Large intestine (tissue), 3 donors: Measurements from ENCODE around the gene CTCF. TPM values are rescaled to one million over a fixed set of nuclear protein-coding genes. Genes with fewer than 3 reads are reported as not detected.

Experiments
- DNase-seq, 2 donors: peaks; one replicate each; pipeline versions ENCODE4 v3.0.0 to v3.0.0-alpha.2; 2013
- H3K27ac ChIP-seq: one replicate; pipeline ENCODE4 v1.5.1; 2013; ENCODE audit warnings: low read length
- H3K27me3 ChIP-seq: 2 replicates; pipeline ENCODE4 v1.6.1; 2013; ENCODE audit warnings: low read length; ENCODE audit not compliant: control insufficient read depth, insufficient read depth
- H3K36me3 ChIP-seq: 2 replicates; pipeline ENCODE4 v1.6.1; 2013; ENCODE audit warnings: low read length; ENCODE audit not compliant: control insufficient read depth, insufficient read depth
- H3K4me1 ChIP-seq: one replicate; pipeline ENCODE4 v1.6.1; 2013; ENCODE audit warnings: low read length; ENCODE audit not compliant: control insufficient read depth, insufficient read depth
- H3K4me3 ChIP-seq: one replicate; pipeline ENCODE4 v1.5.1; 2013; ENCODE audit warnings: low read length
- H3K9me3 ChIP-seq: one replicate; pipeline ENCODE4 v1.6.1; 2013; ENCODE audit warnings: mild to moderate bottlenecking, low read depth, low read length, moderate library complexity; ENCODE audit not compliant: control insufficient read depth
- WGBS: methylation state at CpG from one replicate; pipeline ENCODE4 v1.1.5; 2013; ENCODE audit warnings: low lambda C conversion rate; ENCODE audit not compliant: insufficient coverage; 5-methylcytosine and 5-hydroxymethylcytosine counted together
- polyA plus RNA-seq: library from polyadenylated mRNA; unstranded; fragments of 120-200 nt; gene quantifications from one replicate; pipeline ENCODE4 v1.2.1, GENCODE V29; 2013

The CTCF gene
- polyA plus RNA-seq, 1 donor: 43.6 TPM

GRCh38 chr16:67664258-67664657 is 101.9 kb downstream of the CTCF start:
- Histone ChIP-seq H3K27me3 (peaks cover 4% of the 10 kb centered on the region), H3K9me3 (no peaks in the 10 kb centered on the region), H3K36me3 (peaks cover 4% of the 10 kb centered on the region), H3K4me3 (no peak overlapping the region), H3K27ac (no peak overlapping the region), H3K4me1 (peaks cover 24% of the 10 kb centered on the region)
- 100% methylated on average over 1 of the region's 4 CpGs for WGBS
- DNase-seq: no peak

GRCh38 chr16:67664871-67665270 is 102.5 kb downstream of the CTCF start:
- no peak for DNase-seq
- Histone ChIP-seq H3K27me3 (peaks cover 6% of the 10 kb centered on the region), H3K4me1 (peaks cover 22% of the 10 kb centered on the region), H3K27ac (no peak overlapping the region), H3K9me3 (no peaks in the 10 kb centered on the region), H3K36me3 (peaks cover 4% of the 10 kb centered on the region), H3K4me3 (no peak overlapping the region)
- no CpG with 5 or more reads among the region's 7 CpGs for WGBS

- Histone ChIP-seq H3K4me1 (peaks cover 22% of the 10 kb centered on the region), H3K36me3 (peaks cover 4% of the 10 kb centered on the region), H3K27ac (no peak overlapping the region), H3K4me3 (peak overlapping the region; percentile 61), H3K9me3 (no peaks in the 10 kb centered on the region), H3K27me3 (peaks cover 8% of the 10 kb centered on the region)
- DNase-seq: no peak
- no CpG with 5 or more reads among the region's 5 CpGs for WGBS
Observed at GRCh38 chr16:67665598-67665997, 103.3 kb downstream of the CTCF start.

GRCh38 chr16:67666032-67666551 is 103.8 kb downstream of the CTCF start:
- peak in 1 of 2 donors; percentile 45 for DNase-seq
- WGBS: no CpG with 5 or more reads among the region's 46 CpGs
- peak overlapping the region; percentile 61 for H3K4me3 ChIP-seq
- no peaks in the 10 kb centered on the region for H3K9me3 ChIP-seq
- peaks cover 20% of the 10 kb centered on the region for H3K4me1 ChIP-seq
- H3K36me3 ChIP-seq: peaks cover 4% of the 10 kb centered on the region
- peaks cover 8% of the 10 kb centered on the region for H3K27me3 ChIP-seq
- no peak overlapping the region for H3K27ac ChIP-seq

GRCh38 chr16:67666559-67667452 is 104.5 kb downstream of the CTCF start, which contains the start of the genes C16orf86 and ENKD1:
Gene C16orf86, plus strand, starts transcription at chr16:67666814. Its CDS starts 157 bp downstream, at chr16:67666971.
Gene ENKD1, minus strand, starts transcription at chr16:67666750. Its CDS starts 308 bp downstream, at chr16:67666442.
- Histone ChIP-seq H3K27me3 (peaks cover 8% of the 10 kb centered on the region), H3K27ac (peak within 1 kb of the TSS; percentile 44), H3K36me3 (peaks cover 4% of the 10 kb centered on the region), H3K9me3 (no peaks in the 10 kb centered on the region), H3K4me3 (peak within 1 kb of the TSS; percentile 61), H3K4me1 (peaks cover 14% of the 10 kb centered on the region)
- no CpG with 5 or more reads among the region's 78 CpGs for WGBS
- DNase-seq: peak; percentile 61 to 66

GRCh38 chr16:67667453-67667816 is 105.1 kb downstream of the CTCF start:
- no CpG with 5 or more reads among the region's 10 CpGs for WGBS
- Histone ChIP-seq H3K4me3 (peak overlapping the region; percentile 61), H3K36me3 (peaks cover 4% of the 10 kb centered on the region), H3K4me1 (peaks cover 13% of the 10 kb centered on the region), H3K27ac (peak overlapping the region; percentile 28), H3K27me3 (peaks cover 8% of the 10 kb centered on the region), H3K9me3 (no peaks in the 10 kb centered on the region)
- no peak for DNase-seq

- Histone ChIP-seq H3K9me3 (no peaks in the 10 kb centered on the region), H3K27ac (peak overlapping the region; percentile 28), H3K4me3 (peak overlapping the region; percentile 61), H3K27me3 (peaks cover 8% of the 10 kb centered on the region), H3K4me1 (peaks cover 13% of the 10 kb centered on the region), H3K36me3 (peaks cover 2% of the 10 kb centered on the region)
- DNase-seq: peak; percentile 75 to 80
- WGBS: no CpG with 5 or more reads among the region's 18 CpGs
Observed at GRCh38 chr16:67667817-67668494, 105.6 kb downstream of the CTCF start.

- H3K9me3 ChIP-seq: no peaks in the 10 kb centered on the region
- no CpG with 5 or more reads among the region's 6 CpGs for WGBS
- peaks cover 13% of the 10 kb centered on the region for H3K4me1 ChIP-seq
- H3K27ac ChIP-seq: no peak overlapping the region
- DNase-seq: no peak
- no peaks in the 10 kb centered on the region for H3K36me3 ChIP-seq
- H3K27me3 ChIP-seq: peaks cover 8% of the 10 kb centered on the region
- no peak overlapping the region for H3K4me3 ChIP-seq
Observed at GRCh38 chr16:67668495-67669157, 106.3 kb downstream of the CTCF start.

GRCh38 chr16:67669499-67670101 is 107.3 kb downstream of the CTCF start:
- Histone ChIP-seq H3K27ac (no peak overlapping the region), H3K27me3 (peaks cover 8% of the 10 kb centered on the region), H3K4me1 (peaks cover 13% of the 10 kb centered on the region), H3K9me3 (no peaks in the 10 kb centered on the region), H3K4me3 (no peak overlapping the region), H3K36me3 (no peaks in the 10 kb centered on the region)
- DNase-seq: no peak
- no CpG with 5 or more reads among the region's 10 CpGs for WGBS
